PC-9 (cell line): ENCODE results near the gene MXD4. TPM values are rescaled to one million over a fixed set of nuclear protein-coding genes. Genes with fewer than 3 reads are reported as not detected.

ENCODE experiments used
- BruUV-seq: library from RNA; stranded (reverse); fragments of 400-500 nt; replicated peaks from 2 replicates; lab custom pipeline; 2021; lab: Mats Ljungman, UMichigan
- CTCF ChIA-PET: fragments of 300-600 bp; sonication (Branson Sonifier 250); formaldehyde crosslinking; loops from one replicate; lab custom pipeline; 2022; ENCODE audit warnings: antibody characterized with exemption; lab: Charles Lee
- POLR2A ChIA-PET: fragments of 300-600 bp; sonication (Branson Sonifier 250); formaldehyde crosslinking; loops from one replicate; lab custom pipeline; 2022; ENCODE audit warnings: antibody characterized with exemption; ENCODE audit not compliant: unreplicated experiment; lab: Charles Lee
- DNase-seq, 2 experiments: peaks; one replicate each; pipeline versions ENCODE4 v3.0.0 to v3.0.0-alpha.2; 2015 to 2022; ENCODE audit warnings: mixed read lengths in 1 of 2
- H2AFZ ChIP-seq: fragments of 200-600 bp; sonication (generic); 2 replicates; pipeline ENCODE4 v1.8.1; 2017; ENCODE audit warnings: antibody characterized with exemption
- H3F3A ChIP-seq: fragments of 200-600 bp; sonication (generic); 2 replicates; pipeline ENCODE4 v1.8.1; 2017; ENCODE audit warnings: antibody characterized with exemption, mild to moderate bottlenecking, low read depth; ENCODE audit not compliant: insufficient read depth
- H3K27ac ChIP-seq: fragments of 200-600 bp; sonication (generic); 2 replicates; pipeline ENCODE4 v1.6.1; 2016; ENCODE audit warnings: mixed run types
- H3K27me3 ChIP-seq: fragments of 200-600 bp; sonication (generic); 2 replicates; pipeline ENCODE4 v1.6.1; 2016; ENCODE audit warnings: low read depth, mixed run types; ENCODE audit not compliant: insufficient read depth
- H3K36me3 ChIP-seq: fragments of 200-600 bp; sonication (generic); 2 replicates; pipeline ENCODE4 v1.6.1; 2016; ENCODE audit warnings: low read depth, mixed run types
- H3K4me1 ChIP-seq: fragments of 200-600 bp; sonication (generic); replicated peaks from 2 replicates; pipeline ENCODE4 v1.6.1; 2016; ENCODE audit warnings: mixed run types; ENCODE audit not compliant: insufficient read depth
- H3K4me2 ChIP-seq: fragments of 200-600 bp; sonication (generic); 2 replicates; pipeline ENCODE4 v1.6.1; 2017; ENCODE audit warnings: mixed run types
- H3K4me3 ChIP-seq: fragments of 200-600 bp; sonication (generic); 2 replicates; pipeline ENCODE4 v1.6.1; 2016; ENCODE audit warnings: mixed run types
- H3K79me2 ChIP-seq: fragments of 200-600 bp; sonication (generic); 2 replicates; pipeline ENCODE4 v1.6.1; 2017; ENCODE audit warnings: low read depth, mixed run types
- H3K9me2 ChIP-seq: fragments of 200-600 bp; sonication (generic); 2 replicates; pipeline ENCODE4 v1.8.1; 2017; ENCODE audit warnings: mild to moderate bottlenecking; ENCODE audit not compliant: insufficient read depth
- H3K9me3 ChIP-seq: fragments of 200-600 bp; sonication (generic); 2 replicates; pipeline ENCODE4 v1.8.1; 2016; ENCODE audit warnings: low read depth; ENCODE audit not compliant: insufficient read depth
- H4K20me1 ChIP-seq: fragments of 200-600 bp; sonication (generic); 2 replicates; pipeline ENCODE4 v1.8.1; 2017; ENCODE audit not compliant: insufficient read depth
- CTCF ChIP-seq: fragments of 200-600 bp; sonication (generic); conservative IDR thresholded peaks from 2 replicates; pipeline ENCODE4 v1.6.1; 2017; ENCODE audit warnings: mixed run types, antibody characterized with exemption, mild to moderate bottlenecking, moderate library complexity
- EZH2 ChIP-seq: fragments of 200-600 bp; sonication (generic); IDR thresholded peaks from 2 replicates; pipeline ENCODE4 v1.8.0; 2017; ENCODE audit warnings: antibody characterized with exemption, low read depth
- intact Hi-C: fragments of 100-400 bp; cut with micrococcal nuclease; formaldehyde crosslinking; loops from one replicate; pipeline ENCODE4 v1.10.0; 2022; ENCODE audit not compliant: unreplicated experiment
- total RNA-seq: library from RNA; stranded (reverse); gene quantifications from 2 replicates; pipeline ENCODE4 v1.2.3, GENCODE V29; 2021

The MXD4 gene
- total RNA-seq, 1 experiment from 2014 or later = 37.0 TPM

DNA sequence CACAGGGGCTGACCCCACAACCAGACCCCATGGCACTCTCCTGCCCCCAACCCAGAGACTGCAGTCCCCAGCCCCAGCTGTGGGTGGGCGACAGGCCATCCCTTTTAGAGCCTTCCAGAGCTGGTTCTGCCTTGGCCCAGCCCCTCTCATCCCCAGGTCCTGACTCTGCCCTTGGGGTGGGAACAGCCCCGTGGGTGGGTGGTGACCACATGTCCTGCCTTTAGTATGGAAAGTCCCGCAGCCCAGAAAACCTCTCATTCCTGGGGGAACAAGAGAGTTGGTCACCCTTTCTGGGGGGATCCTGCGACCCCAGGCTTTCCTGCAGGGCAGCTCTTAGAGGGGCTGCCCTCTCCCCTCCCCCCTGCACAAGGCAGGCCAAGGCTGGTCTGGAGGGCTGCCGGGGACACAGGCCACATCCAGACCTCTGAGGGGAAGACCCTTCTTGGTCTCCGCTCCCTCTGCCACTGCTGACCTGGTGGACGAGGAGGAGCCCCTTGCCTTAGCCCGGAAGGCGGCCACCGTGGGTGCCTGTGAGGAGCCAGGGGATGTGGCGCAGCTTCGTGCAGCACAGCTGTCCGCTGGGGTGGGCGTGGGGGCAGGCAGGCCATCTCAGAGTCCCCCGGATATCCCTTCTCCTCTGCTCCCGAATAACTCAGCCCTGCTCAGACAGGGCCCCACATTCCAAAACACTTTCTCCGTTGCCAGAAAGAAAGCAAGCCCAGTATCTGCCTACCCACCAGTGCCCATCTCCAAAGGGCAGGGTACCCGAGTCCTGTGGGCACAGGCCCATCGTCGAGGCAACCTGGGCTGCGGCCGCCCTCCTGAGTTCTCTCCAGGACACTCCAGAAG is 6.7 kb upstream of the MXD4 start:
- Histone ChIP-seq H4K20me1 (no peaks in the 10 kb centered on the region), H3K4me3 (no peak overlapping the region), H2AFZ (no peak overlapping the region), H3K9me3 (no peaks in the 10 kb centered on the region), H3K27me3 (peaks cover 48% of the 10 kb centered on the region), H3K9me2 (no peaks in the 10 kb centered on the region), H3F3A (no peaks in the 10 kb centered on the region), H3K4me1 (no peaks in the 10 kb centered on the region), H3K79me2 (no peaks in the 10 kb centered on the region), H3K4me2 (no peak overlapping the region), H3K27ac (no peak overlapping the region), H3K36me3 (no peaks in the 10 kb centered on the region)
- ChIA-PET CTCF (no interaction called here), POLR2A (no interaction called here)
- intact Hi-C loops = no loop called here
- no TSS peak for BruUV-seq
- TF ChIP-seq CTCF = no peak
- TF ChIP-seq EZH2 = no peak
- no peak for DNase-seq

DNA sequence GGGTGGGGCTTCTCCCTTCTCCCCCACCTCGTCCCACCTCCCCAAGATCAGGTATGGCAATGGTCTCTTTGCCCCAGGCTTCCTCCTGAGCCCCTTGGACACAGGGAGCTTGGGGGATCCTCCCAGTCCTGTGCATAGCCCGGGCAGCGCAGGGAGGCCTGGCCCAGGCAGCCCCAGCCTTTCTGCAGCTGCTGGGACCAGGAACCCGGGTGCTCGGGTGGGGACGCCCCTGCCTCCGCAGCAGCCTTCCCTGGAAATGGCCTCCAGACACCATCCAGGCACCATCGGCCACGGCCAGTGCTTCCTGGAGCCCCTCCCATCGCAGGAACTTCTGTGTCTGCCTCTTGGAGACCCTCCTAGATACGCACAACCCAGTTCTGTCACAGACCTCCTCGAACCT is 5.9 kb upstream of the MXD4 start:
- no peaks in the 10 kb centered on the region for H3K36me3 ChIP-seq
- DNase-seq = no peak
- no peak overlapping the region for H3K27ac ChIP-seq
- POLR2A ChIA-PET = no interaction called here
- H3K27me3 ChIP-seq = peaks cover 51% of the 10 kb centered on the region
- intact Hi-C loops = no loop called here
- no peaks in the 10 kb centered on the region for H3F3A ChIP-seq
- BruUV-seq = no TSS peak
- H2AFZ ChIP-seq = no peak overlapping the region
- H4K20me1 ChIP-seq = no peaks in the 10 kb centered on the region
- H3K9me3 ChIP-seq = no peaks in the 10 kb centered on the region
- H3K79me2 ChIP-seq = no peaks in the 10 kb centered on the region
- H3K9me2 ChIP-seq = no peaks in the 10 kb centered on the region
- peaks cover under 1% of the 10 kb centered on the region; the same call in 1 of the 2 replicates for H3K4me1 ChIP-seq
- H3K4me2 ChIP-seq = no peak overlapping the region
- H3K4me3 ChIP-seq = no peak overlapping the region
- TF ChIP-seq EZH2 (no peak), CTCF (no peak)
- CTCF ChIA-PET = no interaction called here

- Histone ChIP-seq H3K79me2 (no peaks in the 10 kb centered on the region), H3F3A (no peaks in the 10 kb centered on the region), H3K36me3 (no peaks in the 10 kb centered on the region), H3K9me3 (no peaks in the 10 kb centered on the region), H3K9me2 (no peaks in the 10 kb centered on the region), H2AFZ (no peak overlapping the region), H3K4me2 (no peak overlapping the region), H3K27me3 (peaks cover 47% of the 10 kb centered on the region), H3K4me3 (no peak overlapping the region), H3K27ac (no peak overlapping the region), H4K20me1 (no peaks in the 10 kb centered on the region), H3K4me1 (peaks cover 3% of the 10 kb centered on the region; the same call in 1 of the 2 replicates)
- DNase-seq = no peak
- POLR2A ChIA-PET = no interaction called here
- TF ChIP-seq CTCF (no peak), EZH2 (no peak)
- intact Hi-C loops = no loop called here
- CTCF ChIA-PET = no interaction called here
- BruUV-seq = no TSS peak
Measured at GRCh38 chr4:2267320-2267811, 5.5 kb upstream of the MXD4 start.
